Activated CD8-positive, alpha-beta T cell treated with anti-CD3 and anti-CD28 coated beads for 36 hours (primary cell): ENCODE results near the gene ERICH3. TPM values are rescaled to one million over a fixed set of nuclear protein-coding genes. Genes with fewer than 3 reads are reported as not detected.

Experiments used
- ATAC-seq: fragments of 200-7000 bp; cut with Tn5 transposase; one replicate; pipeline ENCODE4 v1.10.0; 2021; ENCODE audit warnings: mild to moderate bottlenecking, moderate library complexity
- CTCF ChIA-PET: fragments of 350-600 bp; sonication (Branson Sonifier 250); formaldehyde crosslinking; loops from one replicate; lab custom pipeline; 2021; ENCODE audit warnings: antibody characterized with exemption; lab: Charles Lee
- POLR2A ChIA-PET: fragments of 350-600 bp; sonication (Branson Sonifier 250); formaldehyde crosslinking; loops from one replicate; lab custom pipeline; 2021; ENCODE audit warnings: antibody characterized with exemption; lab: Charles Lee
- DNase-seq: peaks from one replicate; pipeline ENCODE4 v3.0.0-alpha.2; 2020
- H3K27ac Mint-ChIP-seq: one replicate; pipeline ENCODE4 v1.8.0; 2021; ENCODE audit warnings: mild to moderate bottlenecking, mixed read lengths
- H3K27me3 Mint-ChIP-seq: one replicate; pipeline ENCODE4 v1.8.0; 2021; ENCODE audit warnings: mixed read lengths
- H3K36me3 Mint-ChIP-seq: one replicate; pipeline ENCODE4 v1.8.0; 2021; ENCODE audit warnings: low read depth, mixed read lengths
- H3K4me1 Mint-ChIP-seq: one replicate; pipeline ENCODE4 v1.8.0; 2021; ENCODE audit warnings: low read depth, mixed read lengths
- H3K4me3 Mint-ChIP-seq: one replicate; pipeline ENCODE4 v1.8.0; 2021; ENCODE audit warnings: mild to moderate bottlenecking, moderate library complexity, mixed read lengths
- H3K9me3 Mint-ChIP-seq: one replicate; pipeline ENCODE4 v1.8.0; 2021; ENCODE audit warnings: mixed read lengths
- CTCF ChIP-seq: fragments of 200-600 bp; IDR thresholded peaks from one replicate; pipeline ENCODE4 v1.8.0; 2022; ENCODE audit warnings: antibody characterized with exemption, mild to moderate bottlenecking
- intact Hi-C: fragments of 100-400 bp; cut with micrococcal nuclease; formaldehyde crosslinking; loops from one replicate; pipeline ENCODE4 v1.10.0; 2022
- total RNA-seq, 2 experiments: library from RNA; stranded (reverse); gene quantifications; one replicate each; pipeline ENCODE4 v1.2.3, GENCODE V29; 2021

ERICH3 gene
- total RNA-seq, 2 experiments from 2014 or later, result not detected

- ChIA-PET POLR2A (no interaction called here), CTCF (interaction anchor here (1.0 to 2.8 kb wide), 2 partner anchors 18 to 25 kb away, joined by 4 to 9 read pairs; no protein-coding TSS in a partner anchor)
- ATAC-seq, result no peak
- Mint-ChIP-seq H3K27ac (no peak overlapping the region), H3K4me3 (no peak overlapping the region), H3K27me3 (no peaks in the 10 kb centered on the region), H3K9me3 (no peaks in the 10 kb centered on the region), H3K36me3 (no peaks in the 10 kb centered on the region), H3K4me1 (no peaks in the 10 kb centered on the region)
- DNase-seq, result no peak
- intact Hi-C loops, result no loop called here
- TF ChIP-seq CTCF, result no peak
Measured at GRCh38 chr1:74715236-74715502, 41.6 kb upstream of the ERICH3 start.

- no peak for TF ChIP-seq CTCF
- Mint-ChIP-seq H3K27ac (no peak overlapping the region), H3K27me3 (no peaks in the 10 kb centered on the region), H3K4me1 (no peaks in the 10 kb centered on the region), H3K9me3 (no peaks in the 10 kb centered on the region), H3K4me3 (no peak overlapping the region), H3K36me3 (no peaks in the 10 kb centered on the region)
- ATAC-seq (no peak), DNase-seq (no peak)
- intact Hi-C loops, result no loop called here
- ChIA-PET POLR2A (no interaction called here), CTCF (interaction anchor here (1.0 to 2.8 kb wide), 2 partner anchors 19 to 25 kb away, joined by 4 to 9 read pairs; no protein-coding TSS in a partner anchor)
Measured at GRCh38 chr1:74714429-74715235, 41.0 kb upstream of the ERICH3 start.

- no peak for DNase-seq
- TF ChIP-seq CTCF, result no peak
- H3K9me3 Mint-ChIP-seq, result no peaks in the 10 kb centered on the region
- H3K27me3 Mint-ChIP-seq, result no peaks in the 10 kb centered on the region
- H3K4me3 Mint-ChIP-seq, result no peak overlapping the region
- ChIA-PET CTCF (interaction anchor here (1.2 to 2.8 kb wide), 2 partner anchors 24 kb away, joined by 7 to 9 read pairs; no protein-coding TSS in a partner anchor), POLR2A (no interaction called here)
- intact Hi-C loops, result no loop called here
- ATAC-seq, result no peak
- H3K27ac Mint-ChIP-seq, result no peak overlapping the region
- no peaks in the 10 kb centered on the region for H3K4me1 Mint-ChIP-seq
- H3K36me3 Mint-ChIP-seq, result peaks cover 3% of the 10 kb centered on the region
Measured at GRCh38 chr1:74713849-74714248, 40.3 kb upstream of the ERICH3 start.

- ChIA-PET POLR2A (no interaction called here), CTCF (interaction anchor here (1.1 to 1.2 kb wide), 2 partner anchors 23 to 59 kb away, joined by 4 to 7 read pairs; no protein-coding TSS in a partner anchor)
- H3K9me3 Mint-ChIP-seq, result no peaks in the 10 kb centered on the region
- intact Hi-C loops, result no loop called here
- no peak for TF ChIP-seq CTCF
- no peaks in the 10 kb centered on the region for H3K4me1 Mint-ChIP-seq
- no peak for DNase-seq
- peaks cover 3% of the 10 kb centered on the region for H3K36me3 Mint-ChIP-seq
- H3K4me3 Mint-ChIP-seq, result no peak overlapping the region
- H3K27ac Mint-ChIP-seq, result no peak overlapping the region
- H3K27me3 Mint-ChIP-seq, result no peaks in the 10 kb centered on the region
- no peak for ATAC-seq
Measured at GRCh38 chr1:74712881-74713280, 39.3 kb upstream of the ERICH3 start.

- peaks cover 11% of the 10 kb centered on the region for H3K36me3 Mint-ChIP-seq
- ATAC-seq (no peak), DNase-seq (no peak)
- H3K4me3 Mint-ChIP-seq, result no peak overlapping the region
- ChIA-PET CTCF (interaction anchor here (1.1 to 1.7 kb wide), 3 partner anchors 14 to 122 kb away, joined by 3 to 6 read pairs (median 4); partner anchors contain the start of genes CRYZ and TYW3), POLR2A (no interaction called here)
- H3K27me3 Mint-ChIP-seq, result no peaks in the 10 kb centered on the region
- H3K9me3 Mint-ChIP-seq, result no peaks in the 10 kb centered on the region
- no peaks in the 10 kb centered on the region for H3K4me1 Mint-ChIP-seq
- TF ChIP-seq CTCF, result no peak
- intact Hi-C loops, result no loop called here
- no peak overlapping the region for H3K27ac Mint-ChIP-seq
Measured at GRCh38 chr1:74703386-74704182, 30.0 kb upstream of the ERICH3 start.
